ENCODE data around the gene C16orf95. TPM values are rescaled to one million over a fixed set of nuclear protein-coding genes. Genes with fewer than 3 reads are reported as not detected.
A peak's percentile ranks its signal among the peaks of the same experiment; 100 is the strongest.

C16orf95 gene
- total RNA-seq, 1 experiment from 2014 or later = 3.1 TPM

GRCh38 chr16:87332150-87332549 is 15.0 kb upstream of the C16orf95 start:
- peak; percentile 53 for DNase-seq (ENCODE audit: low read depth)

GRCh38 chr16:87331241-87331801 is 14.1 kb upstream of the C16orf95 start:
- DNase-seq (ENCODE audit: low read depth) = no peak

- DNase-seq (ENCODE audit: low read depth) = no peak
These were observed 13.5 kb upstream of the C16orf95 start for GRCh38 chr16:87330646-87331045.

GRCh38 chr16:87330257-87330624 is 13.0 kb upstream of the C16orf95 start:
- DNase-seq (ENCODE audit: low read depth) = no peak

- no peak for DNase-seq (ENCODE audit: low read depth)
These were observed 12.5 kb upstream of the C16orf95 start for GRCh38 chr16:87329436-87330256.

- no peak for DNase-seq (ENCODE audit: low read depth)
These were observed 11.7 kb upstream of the C16orf95 start for GRCh38 chr16:87328846-87329245.

GRCh38 chr16:87327798-87328495 is 10.8 kb upstream of the C16orf95 start:
- no peak for DNase-seq (ENCODE audit: low read depth)

- DNase-seq (ENCODE audit: low read depth) = peak; percentile 10
These were observed 9.0 kb upstream of the C16orf95 start for GRCh38 chr16:87326151-87326571.

- no peak for DNase-seq (ENCODE audit: low read depth)
These were observed 8.2 kb upstream of the C16orf95 start for GRCh38 chr16:87325423-87325858.

- peak; percentile 5 for DNase-seq (ENCODE audit: low read depth)
These were observed 7.5 kb upstream of the C16orf95 start for GRCh38 chr16:87324411-87325275.

GRCh38 chr16:87323727-87324410 is 6.7 kb upstream of the C16orf95 start:
- DNase-seq (ENCODE audit: low read depth) = no peak

- DNase-seq (ENCODE audit: low read depth) = no peak
These were observed 5.9 kb upstream of the C16orf95 start for GRCh38 chr16:87322833-87323726.

- DNase-seq (ENCODE audit: low read depth) = no peak
These were observed 5.2 kb upstream of the C16orf95 start for GRCh38 chr16:87322360-87322759.

GRCh38 chr16:87321336-87322107 is 4.3 kb upstream of the C16orf95 start:
- DNase-seq (ENCODE audit: low read depth) = no peak

GRCh38 chr16:87320510-87321227 is 3.5 kb upstream of the C16orf95 start:
- DNase-seq (ENCODE audit: low read depth) = no peak

- DNase-seq (ENCODE audit: low read depth) = no peak
These were observed 2.9 kb upstream of the C16orf95 start for GRCh38 chr16:87319997-87320491.

- no peak for DNase-seq (ENCODE audit: low read depth)
These were observed 1.8 kb upstream of the C16orf95 start for GRCh38 chr16:87319011-87319410.

Data from M059J (cell line).